AG20443 (cell line): ENCODE results near the gene KCNMA1.
A peak's percentile ranks its signal among the peaks of the same experiment; 100 is the strongest.

ENCODE experiments used
- DNase-seq: peaks from one replicate; pipeline ENCODE4 v3.0.0; 2012; ENCODE audit warnings: low spot score, mixed read lengths

The KCNMA1 gene

GRCh38 chr10:77236029-77236428 lies 401.6 kb downstream of the KCNMA1 start:
- DNase-seq: no peak

- no peak for DNase-seq
Measured at GRCh38 chr10:77234599-77234998, 403.0 kb downstream of the KCNMA1 start.

- DNase-seq: no peak
Measured at GRCh38 chr10:77233466-77233865, 404.1 kb downstream of the KCNMA1 start.

DNA sequence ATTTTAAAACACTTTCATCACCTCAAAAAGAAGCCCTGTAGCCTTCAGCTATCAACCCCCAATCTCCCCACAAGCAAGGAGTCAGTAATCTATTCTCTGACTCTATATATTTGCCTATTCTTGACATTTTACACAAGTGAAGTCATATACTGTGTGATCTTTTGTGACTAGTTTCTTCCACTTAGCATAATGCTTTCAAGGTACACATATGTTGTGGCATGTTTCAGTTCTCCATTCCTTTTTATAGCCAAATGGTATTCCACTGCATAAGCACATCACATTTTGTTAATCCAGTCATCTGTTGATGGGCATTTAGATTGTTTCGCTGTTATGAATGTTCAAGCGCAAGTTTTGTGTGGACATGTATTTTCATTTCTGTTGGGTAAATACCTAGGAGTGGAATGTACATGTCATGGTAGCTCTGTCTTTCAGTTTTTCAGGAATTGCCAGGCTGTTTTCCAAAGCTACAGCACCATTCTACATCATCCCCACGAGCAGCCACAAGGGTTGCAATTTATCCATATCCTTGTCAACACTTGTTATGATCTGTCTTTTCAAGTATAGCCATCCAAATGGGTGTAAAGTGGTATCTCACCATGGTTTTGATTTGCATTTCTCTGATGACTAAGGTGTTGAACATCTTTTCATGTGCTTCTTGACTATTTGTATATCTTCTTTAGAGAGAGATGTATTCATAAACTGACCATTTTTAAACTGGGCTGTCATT lies 405.6 kb downstream of the KCNMA1 start:
- DNase-seq: no peak

DNA sequence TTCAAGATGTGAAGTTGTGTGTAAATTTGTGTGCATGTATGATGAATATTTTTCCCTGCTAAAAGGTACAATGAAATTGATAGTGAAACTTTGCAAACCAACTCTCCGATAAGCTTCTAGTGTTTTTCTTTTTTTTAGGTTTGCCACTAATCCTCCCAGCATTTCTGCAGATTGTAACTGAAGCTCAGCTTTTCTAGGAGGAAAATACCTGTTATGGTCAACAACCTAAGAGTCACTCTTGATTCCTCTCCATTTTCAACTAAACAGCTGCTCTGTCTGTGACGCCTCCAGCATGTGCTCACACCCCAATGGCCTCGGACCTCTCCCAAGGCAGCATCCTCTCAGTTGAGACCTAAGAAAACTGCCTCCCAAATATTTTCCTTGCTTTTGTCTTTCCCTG lies 406.2 kb downstream of the KCNMA1 start:
- DNase-seq: no peak

DNA sequence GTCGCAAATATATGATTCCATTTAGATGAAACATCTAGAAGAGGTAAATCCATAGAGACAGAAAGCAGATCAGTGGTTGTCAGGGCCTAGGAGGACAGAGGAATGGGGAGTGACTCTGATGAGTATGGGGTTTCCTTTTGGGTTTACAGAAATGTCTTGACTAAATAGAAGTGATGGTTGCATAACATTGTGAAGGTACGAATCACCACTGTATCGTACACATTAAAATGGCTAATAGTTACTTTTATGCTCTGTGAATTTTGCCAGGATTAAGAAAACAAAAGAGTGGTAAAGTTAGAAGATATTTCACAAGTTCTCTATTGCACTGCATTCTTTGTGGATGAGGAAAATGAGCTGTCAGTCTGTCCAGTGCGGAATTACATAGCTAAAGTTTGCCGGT lies 407.4 kb downstream of the KCNMA1 start:
- DNase-seq: peak; percentile 44

GRCh38 chr10:77229704-77230103 lies 407.9 kb downstream of the KCNMA1 start:
- no peak for DNase-seq

- no peak for DNase-seq
Measured at GRCh38 chr10:77228559-77228958, 409.0 kb downstream of the KCNMA1 start.

DNA sequence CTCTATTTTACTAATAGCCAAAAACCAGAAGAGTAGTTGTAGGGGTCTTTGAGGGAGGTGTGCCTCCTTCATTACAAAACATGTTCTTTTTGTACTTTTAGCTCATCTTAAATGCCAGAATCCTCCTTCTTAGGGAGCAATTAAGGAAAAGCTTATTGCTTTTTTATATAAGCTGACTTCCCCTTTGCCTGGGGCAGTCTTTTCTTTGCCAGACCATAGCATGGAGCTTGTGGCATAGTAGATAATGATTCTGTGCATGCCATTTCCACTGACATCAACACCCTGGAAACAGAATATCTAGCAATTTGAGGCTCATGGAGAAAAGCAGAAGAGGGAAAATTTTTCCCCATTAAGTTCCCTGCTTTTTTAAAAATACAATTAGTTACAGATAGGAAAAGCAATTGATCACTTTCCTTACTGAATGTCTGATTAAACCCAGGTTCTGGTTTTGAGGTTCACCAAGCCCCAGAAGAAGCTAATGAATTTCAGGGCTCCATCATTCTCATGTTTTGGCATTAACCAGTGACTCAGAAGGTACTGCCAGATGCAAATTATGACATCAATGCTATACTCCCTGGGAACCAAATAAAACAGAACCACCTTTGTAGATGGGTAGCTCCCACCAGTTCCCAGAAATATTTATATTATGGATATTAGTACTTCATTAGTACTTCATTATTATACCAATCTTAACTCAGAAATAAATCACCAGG lies 410.6 kb downstream of the KCNMA1 start:
- DNase-seq: no peak

DNA sequence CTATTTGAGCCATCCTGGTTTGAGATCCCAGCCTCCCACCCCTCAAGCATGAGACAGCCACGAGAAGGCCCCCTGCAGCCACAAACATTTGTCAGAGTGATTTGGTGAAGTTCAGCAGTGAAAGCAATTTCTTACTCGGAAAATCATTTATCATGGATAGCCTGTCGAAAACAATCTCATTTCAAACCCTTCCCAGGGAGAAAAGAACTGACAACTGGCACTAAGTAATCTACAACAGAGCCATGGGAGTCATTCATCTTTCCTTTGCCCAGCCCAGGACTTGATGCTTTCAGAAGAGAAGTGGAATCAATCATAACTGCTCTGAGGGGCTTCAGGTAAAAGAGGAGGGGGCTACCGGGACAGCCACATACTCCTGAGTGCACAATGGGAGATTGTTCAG lies 411.2 kb downstream of the KCNMA1 start:
- no peak for DNase-seq

DNA sequence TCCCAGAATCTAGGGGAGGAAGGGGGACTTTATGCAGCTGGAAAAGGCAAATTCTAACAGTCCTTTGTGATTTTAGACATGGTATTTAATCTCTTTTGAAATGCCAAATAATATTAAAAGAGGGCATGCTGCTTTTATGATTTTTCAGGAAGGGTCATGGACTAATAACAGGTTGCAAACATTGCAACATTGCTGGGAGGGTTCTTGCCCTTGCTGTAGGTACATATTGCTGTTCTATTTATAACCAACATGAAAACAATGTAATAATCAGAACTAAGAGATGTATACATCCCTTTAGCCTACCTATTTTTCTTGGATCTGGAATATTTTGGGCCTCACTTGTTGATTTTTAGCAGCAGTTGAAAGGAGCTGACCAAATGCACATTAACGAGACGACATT lies 411.6 kb downstream of the KCNMA1 start:
- no peak for DNase-seq

DNA sequence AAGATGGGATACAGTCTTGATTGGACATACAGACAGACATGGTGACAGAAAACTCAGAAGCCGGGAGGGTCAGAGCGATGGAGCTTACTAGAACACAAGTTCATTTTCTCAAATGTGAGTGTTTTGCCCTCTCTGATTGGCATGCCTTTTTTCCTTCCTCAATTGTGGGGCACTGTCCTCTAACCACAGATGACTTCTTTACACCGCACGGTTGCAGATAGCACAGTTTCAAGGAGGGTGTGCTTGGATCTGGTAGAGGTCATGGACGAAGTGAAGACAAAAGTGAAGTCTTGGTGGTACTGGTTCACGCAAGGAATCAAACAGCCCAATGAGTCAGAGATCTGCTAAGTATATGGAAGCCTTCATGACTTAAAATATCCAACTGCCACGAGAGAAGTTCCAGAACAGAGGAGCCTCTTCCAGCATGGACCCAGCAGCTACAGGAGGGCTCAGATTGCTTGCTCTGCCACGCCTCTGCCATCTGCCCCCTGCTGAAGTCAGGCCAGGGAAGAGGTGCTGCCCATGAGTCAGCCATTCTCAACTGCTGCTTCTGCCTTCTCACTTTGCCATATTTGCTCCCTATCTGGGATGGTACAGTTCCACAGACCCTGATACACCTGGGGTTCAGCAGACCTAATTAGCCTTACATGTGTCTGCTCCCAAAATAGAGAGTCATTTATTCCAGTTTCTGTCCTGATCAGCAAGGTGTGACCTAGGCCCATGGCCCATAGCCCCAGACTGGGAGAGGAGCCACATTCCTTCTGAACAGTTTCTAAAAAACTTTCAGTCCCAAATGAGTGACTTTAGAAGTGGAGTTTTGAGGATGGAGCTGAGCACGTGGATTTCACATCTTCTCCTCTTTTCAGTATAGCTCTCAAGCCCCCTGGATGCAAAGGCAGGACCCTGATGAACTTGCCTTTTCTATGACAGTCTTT lies 413.8 kb downstream of the KCNMA1 start:
- DNase-seq: no peak

DNA sequence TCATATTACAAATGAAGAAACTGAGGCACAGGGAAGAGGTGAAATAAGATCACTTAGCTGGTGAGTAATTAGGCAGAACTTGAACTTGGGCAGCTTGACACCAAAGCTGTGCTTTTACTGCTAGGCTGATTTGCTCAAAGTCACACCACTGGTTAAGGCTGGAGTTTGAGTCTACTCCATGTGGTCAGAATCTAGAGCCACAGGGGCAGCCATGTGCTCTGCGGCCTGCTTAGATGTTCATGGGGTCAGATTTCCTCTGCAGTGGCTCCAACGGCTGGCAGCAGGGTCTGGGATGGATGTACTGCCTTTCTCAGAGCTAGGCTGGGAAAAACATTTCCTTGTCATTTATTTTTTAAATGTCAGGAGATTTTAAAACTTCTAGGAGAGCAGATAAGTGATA lies 417.5 kb downstream of the KCNMA1 start:
- DNase-seq: no peak

- DNase-seq: no peak
Measured at GRCh38 chr10:77219046-77219445, 418.6 kb downstream of the KCNMA1 start.

DNA sequence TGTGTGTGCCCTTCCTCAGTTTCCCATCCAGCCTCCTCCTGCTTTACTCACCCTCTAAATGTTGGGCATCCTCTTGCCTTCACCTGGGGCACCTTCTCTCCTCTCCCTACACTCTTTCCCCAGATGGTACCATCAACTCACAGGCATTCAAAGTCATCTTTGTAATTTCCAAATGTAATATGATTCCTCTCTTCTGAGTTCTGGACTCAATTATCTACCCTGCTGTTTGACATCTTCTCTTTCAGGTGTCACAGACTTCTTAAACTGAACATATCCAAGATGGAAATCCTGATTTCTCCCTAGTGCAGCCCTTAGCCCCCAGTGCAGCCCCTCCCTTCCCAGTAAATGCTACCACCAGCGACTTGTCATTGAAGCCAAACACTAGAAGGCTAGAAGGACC lies 422.8 kb downstream of the KCNMA1 start:
- DNase-seq: no peak

DNA sequence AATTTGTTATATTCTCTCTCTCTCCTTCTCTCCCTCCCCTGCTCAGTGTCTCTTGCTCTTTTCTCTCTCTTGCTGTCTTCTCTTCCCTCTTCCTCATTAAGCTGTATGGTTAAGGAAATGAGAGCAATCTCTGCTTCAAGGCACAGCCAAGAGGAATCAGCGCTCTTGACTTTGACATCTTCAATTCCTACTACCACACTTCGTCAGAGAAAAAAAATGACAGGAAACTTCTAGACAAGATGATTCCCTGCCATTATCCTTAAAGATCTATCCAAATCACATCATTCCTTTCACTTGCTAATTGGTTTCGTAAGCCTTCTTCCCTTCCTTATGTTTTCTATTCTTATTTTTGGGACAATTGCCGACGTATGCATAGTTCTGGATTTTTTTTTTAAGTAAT lies 425.0 kb downstream of the KCNMA1 start:
- DNase-seq: no peak

GRCh38 chr10:77210645-77211044 lies 427.0 kb downstream of the KCNMA1 start:
- no peak for DNase-seq

GRCh38 chr10:77208684-77209256 lies 428.8 kb downstream of the KCNMA1 start:
- DNase-seq: no peak

DNA sequence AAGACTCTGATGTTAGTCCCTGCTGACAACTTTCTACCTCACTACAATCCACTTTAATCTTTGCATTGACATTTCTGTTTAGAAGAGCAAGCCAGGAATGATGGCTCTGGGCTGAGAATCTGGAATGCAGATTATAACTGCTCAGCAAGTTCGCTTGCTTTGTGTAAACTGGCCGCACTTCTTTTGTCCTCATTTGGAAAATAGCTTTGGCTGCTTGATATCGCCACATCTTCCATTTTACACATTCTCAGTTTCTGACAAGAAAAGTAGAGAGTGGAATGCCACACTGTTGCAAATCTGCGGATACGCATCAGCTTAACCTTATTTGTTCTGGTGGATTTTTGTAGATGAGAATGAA lies 429.8 kb downstream of the KCNMA1 start:
- DNase-seq: no peak

DNA sequence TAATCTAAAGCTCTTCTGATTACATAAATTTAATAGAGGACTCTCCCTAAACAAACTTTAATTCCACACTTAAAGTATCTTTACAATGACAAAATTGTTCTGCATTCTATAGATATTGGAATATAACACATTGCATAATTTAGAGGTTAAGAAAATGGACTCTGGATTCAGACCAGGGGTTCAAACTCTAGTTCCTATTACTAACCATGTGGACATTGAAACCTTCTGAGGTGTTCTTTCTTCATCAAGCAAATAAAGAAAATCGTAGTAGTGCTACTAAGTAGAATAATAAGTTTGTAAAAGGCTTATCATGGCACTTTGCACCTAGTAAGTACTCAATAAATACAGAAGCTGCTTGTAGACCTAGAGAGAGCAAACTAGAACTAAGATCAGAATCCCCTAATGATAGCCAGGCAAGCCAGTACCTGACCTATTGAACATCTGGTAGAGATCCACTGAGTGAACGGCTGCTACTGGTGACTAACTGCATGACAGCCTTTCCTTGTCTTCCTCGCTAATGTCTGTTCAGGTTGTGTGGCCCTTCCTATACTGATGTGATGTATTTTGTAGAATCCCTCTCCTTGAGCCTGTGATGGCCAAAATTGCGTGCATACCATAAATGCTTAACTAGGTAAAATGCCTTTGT lies 430.3 kb downstream of the KCNMA1 start:
- no peak for DNase-seq

- no peak for DNase-seq
Measured at GRCh38 chr10:77205135-77205534, 432.5 kb downstream of the KCNMA1 start.

- no peak for DNase-seq
Measured at GRCh38 chr10:77204171-77204570, 433.4 kb downstream of the KCNMA1 start.
